H1 (cell line): ENCODE data around the gene RBM17. TPM values are rescaled to one million over a fixed set of nuclear protein-coding genes. Genes with fewer than 3 reads are reported as not detected.

Experiments
- CTCF ChIA-PET: fragments of 300-600 bp; sonication (Branson Sonifier 250); formaldehyde crosslinking; loops from one replicate; lab custom pipeline; 2021; ENCODE audit not compliant: partially characterized antibody; lab: Charles Lee
- POLR2A ChIA-PET: fragments of 300-600 bp; sonication (Branson Sonifier 250); formaldehyde crosslinking; loops from one replicate; lab custom pipeline; 2021; ENCODE audit warnings: inconsistent platforms; ENCODE audit not compliant: partially characterized antibody; lab: Charles Lee
- DNase-seq, 2 experiments: peaks; one replicate each; pipeline versions ENCODE4 v3.0.0 to v3.0.0-alpha.2; 2010 to 2022; ENCODE audit warnings: low spot score in 2 of 2, low read depth in 1 of 2, mixed read lengths in 1 of 2
- FAIRE-seq: peaks from 2 replicates; lab custom pipeline; 2011; peaks lifted over from hg19 to GRCh38; lab: Jason Lieb, UNC
- H2AFZ ChIP-seq: 2 replicates; pipeline ENCODE4 v1.8.1; 2012; ENCODE audit warnings: low read length, inconsistent platforms
- H2AK5ac ChIP-seq: 2 replicates; pipeline ENCODE4 v1.6.1; 2013; ENCODE audit warnings: low read depth, low read length
- H2BK120ac ChIP-seq: replicated peaks from 2 replicates; pipeline ENCODE3; 2013; ENCODE audit warnings: low read depth, low read length, inconsistent platforms
- H2BK12ac ChIP-seq: 2 replicates; pipeline ENCODE4 v1.6.1; 2013; ENCODE audit warnings: low read depth, low read length
- H2BK15ac ChIP-seq: 2 replicates; pipeline ENCODE4 v1.6.1; 2013; ENCODE audit warnings: low read length
- H2BK20ac ChIP-seq: 2 replicates; pipeline ENCODE4 v1.6.1; 2013; ENCODE audit warnings: low read length
- H2BK5ac ChIP-seq: 2 replicates; pipeline ENCODE4 v1.6.1; 2013; ENCODE audit warnings: low read depth, low read length
- H3K14ac ChIP-seq: 2 replicates; pipeline ENCODE4 v1.6.1; 2013; ENCODE audit warnings: inconsistent platforms; ENCODE audit not compliant: insufficient read length
- H3K18ac ChIP-seq: 2 replicates; pipeline ENCODE4 v1.6.1; 2013; ENCODE audit warnings: low read length; ENCODE audit errors: extremely low read depth
- H3K23ac ChIP-seq: 2 replicates; pipeline ENCODE4 v1.6.1; 2013; ENCODE audit warnings: inconsistent platforms; ENCODE audit not compliant: insufficient read length
- H3K23me2 ChIP-seq: 2 replicates; pipeline ENCODE4 v1.6.1; 2013; ENCODE audit warnings: low read depth, low read length
- H3K27ac ChIP-seq: 2 replicates; pipeline ENCODE4 v1.6.1; 2011; ENCODE audit warnings: low read depth, low read length, inconsistent platforms
- H3K27me3 ChIP-seq, 4 experiments: replicated peaks in 1 of 4; 1 replicate in 1 of 4; 2 replicates in 3 of 4; pipeline versions ENCODE4 v1.6.1 to v1.8.1; 2011 to 2013; ENCODE audit warnings: low read length in 3 of 4, mild to moderate bottlenecking in 3 of 4, inconsistent platforms in 2 of 4, mixed read lengths in 2 of 4, moderate library complexity in 1 of 4; ENCODE audit not compliant: control insufficient read depth in 3 of 4, insufficient read depth in 3 of 4; ENCODE audit errors: extremely low read depth in 1 of 4
- H3K36me3 ChIP-seq, 4 experiments: 2 replicates each; pipeline versions ENCODE4 v1.6.1 to v1.8.1; 2011 to 2013; ENCODE audit warnings: mild to moderate bottlenecking in 4 of 4, low read length in 3 of 4, moderate library complexity in 2 of 4, control low read depth in 1 of 4, inconsistent platforms in 1 of 4; ENCODE audit not compliant: insufficient read depth in 4 of 4, control insufficient read depth in 2 of 4
- H3K4ac ChIP-seq: replicated peaks from 2 replicates; pipeline ENCODE3; 2013; ENCODE audit warnings: low read length, low read depth, mixed read lengths, inconsistent platforms; ENCODE audit not compliant: insufficient read length
- H3K4me1 ChIP-seq, 4 experiments: replicated peaks in 1 of 4; 1 replicate in 1 of 4; 2 replicates in 3 of 4; pipeline versions ENCODE4 v1.6.1 to v1.8.1; 2011 to 2013; ENCODE audit warnings: low read length in 3 of 4, inconsistent platforms in 2 of 4, mixed read lengths in 1 of 4; ENCODE audit not compliant: insufficient read depth in 4 of 4, control insufficient read depth in 3 of 4
- H3K4me2 ChIP-seq, 2 experiments: 2 replicates each; pipeline versions ENCODE4 v1.6.1 to v1.8.1; 2011 to 2013; ENCODE audit warnings: low read depth in 2 of 2, low read length in 2 of 2, control low read depth in 1 of 2, inconsistent platforms in 1 of 2, mild to moderate bottlenecking in 1 of 2; ENCODE audit not compliant: insufficient read depth in 1 of 2
- H3K4me3 ChIP-seq, 4 experiments: fragments of 200-600, 300-600 bp in 1 of 4; sonication (generic), shearing (Covaris generic), sonication (Bioruptor Twin) in 1 of 4; 2 replicates each; pipeline versions ENCODE4 v1.5.1 to v1.8.1; 2011 to 2016; ENCODE audit warnings: low read length in 4 of 4, low read depth in 3 of 4, control low read depth in 2 of 4, inconsistent platforms in 2 of 4, mild to moderate bottlenecking in 2 of 4, mixed read lengths in 1 of 4, moderate library complexity in 1 of 4; ENCODE audit not compliant: insufficient read depth in 2 of 4; ENCODE audit errors: extremely low read depth in 1 of 4
- H3K56ac ChIP-seq: replicated peaks from 2 replicates; pipeline ENCODE3; 2013; ENCODE audit warnings: low read depth, mild to moderate bottlenecking, mixed read lengths, low read length, inconsistent platforms; ENCODE audit not compliant: insufficient read length
- H3K79me1 ChIP-seq: 2 replicates; pipeline ENCODE4 v1.6.1; 2013; ENCODE audit warnings: low read depth, low read length, control low read depth
- H3K79me2 ChIP-seq, 2 experiments: 2 replicates each; pipeline versions ENCODE4 v1.6.1 to v1.8.1; 2012 to 2013; ENCODE audit warnings: low read length in 2 of 2, mild to moderate bottlenecking in 2 of 2, inconsistent platforms in 1 of 2; ENCODE audit not compliant: insufficient read depth in 2 of 2, control insufficient read depth in 1 of 2
- H3K9ac ChIP-seq, 4 experiments: replicated peaks in 1 of 4; 1 replicate in 1 of 4; 2 replicates in 3 of 4; pipeline versions ENCODE4 v1.6.1 to v1.8.1; 2011 to 2013; ENCODE audit warnings: low read depth in 3 of 4, low read length in 3 of 4, control low read depth in 2 of 4, mild to moderate bottlenecking in 2 of 4, moderate library complexity in 2 of 4, inconsistent platforms in 1 of 4; ENCODE audit errors: extremely low read depth in 1 of 4
- H3K9me3 ChIP-seq, 2 experiments: 2 replicates each; pipeline versions ENCODE4 v1.6.1 to v1.8.1; 2012 to 2013; ENCODE audit warnings: mild to moderate bottlenecking in 2 of 2, moderate library complexity in 2 of 2, control low read depth in 1 of 2, inconsistent platforms in 1 of 2, low read depth in 1 of 2, low read length in 1 of 2, mixed read lengths in 1 of 2; ENCODE audit not compliant: insufficient read depth in 2 of 2
- H4K20me1 ChIP-seq, 2 experiments: replicated peaks in 1 of 2; 2 replicates each; pipeline versions ENCODE3 to v1.8.1; 2011 to 2013; ENCODE audit warnings: inconsistent platforms in 2 of 2, low read length in 2 of 2, mild to moderate bottlenecking in 1 of 2; ENCODE audit not compliant: insufficient read depth in 2 of 2, control insufficient read depth in 1 of 2
- H4K5ac ChIP-seq: 2 replicates; pipeline ENCODE4 v1.6.1; 2013; ENCODE audit warnings: low read length, low read depth, mixed read lengths, inconsistent platforms; ENCODE audit not compliant: insufficient read length
- H4K8ac ChIP-seq: 2 replicates; pipeline ENCODE4 v1.8.0; 2013; ENCODE audit warnings: mild to moderate bottlenecking, moderate library complexity, low read length, inconsistent platforms; ENCODE audit not compliant: insufficient read depth; ENCODE audit errors: extremely low read depth
- H4K91ac ChIP-seq: replicated peaks from 2 replicates; pipeline ENCODE3; 2013; ENCODE audit warnings: low read length, mixed read lengths, inconsistent platforms; ENCODE audit not compliant: insufficient read length
- MAFK ChIP-seq: IDR thresholded peaks from 2 replicates; pipeline ENCODE4 v1.6.1; 2012; ENCODE audit warnings: low read depth, mild to moderate bottlenecking, improper control_type of control experiment, low read length
- RBBP5 ChIP-seq: IDR thresholded peaks from 2 replicates; pipeline ENCODE4 v1.7.1; 2012; ENCODE audit warnings: low read depth, mild to moderate bottlenecking, inconsistent platforms, low read length, moderate library complexity, borderline replicate concordance
- TEAD4 ChIP-seq: IDR thresholded peaks from 2 replicates; pipeline ENCODE4 v1.6.1; 2012; ENCODE audit warnings: low read depth, low read length, inconsistent platforms, mixed read lengths
- WGBS, 2 experiments: shearing (Covaris generic) in 1 of 2; methylation state at CpG; one replicate each; pipeline versions ENCODE4 v1.1.6 to v1.1.7; 2013 to 2015; ENCODE audit warnings: low lambda C conversion rate in 2 of 2, mixed read lengths in 2 of 2, inconsistent platforms in 1 of 2, low coverage in 1 of 2, missing lambda C conversion rate in 1 of 2; ENCODE audit not compliant: insufficient replicate concordance in 2 of 2, insufficient coverage in 1 of 2, insufficient read length in 1 of 2; ENCODE audit errors: extremely low coverage in 1 of 2, missing lambda C conversion rate in 1 of 2; 5-methylcytosine and 5-hydroxymethylcytosine counted together
- polyA plus RNA-seq, 7 experiments: library from polyadenylated mRNA; depleted of rRNA in 3 of 7; stranded (reverse) in 5 of 7; unstranded in 2 of 7; fragments of >200 nt in 5 of 7; fragments of 200-250 nt in 2 of 7; gene quantifications; 1 replicate in 5 of 7; 2 replicates in 1 of 7; 4 replicates in 1 of 7; pipeline versions ENCODE4 v1.2.1 to v1.2.3, GENCODE V29; 2011 to 2013; ENCODE audit warnings: missing spikeins in 2 of 7, mixed read lengths in 2 of 7
- total RNA-seq: library from RNA; stranded (reverse); fragmentation: NEBNext Ultra II Directional; extraction: Animal tissue kit (Norgen Biotek cat#: 25700); gene quantifications from 2 replicates; pipeline ENCODE4 v1.2.1, GENCODE V29; 2021

RBM17 gene
- total and polyA plus RNA-seq, 2 of the 8 experiments (the other 6 are each of a cell fraction or from before 2014, with no cell fraction given) = 15.7 to 128 TPM

GRCh38 chr10:6056411-6057135 is 32.3 kb upstream of the RBM17 start:
- H3K9me3 ChIP-seq = no peaks in the 10 kb centered on the region
- no peak overlapping the region for H3K23ac ChIP-seq
- no peak overlapping the region for H3K56ac ChIP-seq
- no peaks in the 10 kb centered on the region for H3K36me3 ChIP-seq
- no peaks in the 10 kb centered on the region for H4K20me1 ChIP-seq
- H2BK15ac ChIP-seq = no peak overlapping the region
- 88% methylated on average over 4 of the region's 5 CpGs; no CpG with 5 or more reads in 1 of the 2 experiments for WGBS, 2 experiments
- H3K4ac ChIP-seq = no peak overlapping the region
- H3K27me3 ChIP-seq = no peaks in the 10 kb centered on the region
- H3K79me2 ChIP-seq = no peaks in the 10 kb centered on the region
- DNase-seq (peak in 1 of 2 experiments; percentile 37), FAIRE-seq (no peak)
- no peak overlapping the region for H3K4me2 ChIP-seq
- no peak overlapping the region for H3K18ac ChIP-seq
- no peak overlapping the region for H3K27ac ChIP-seq
- no peak overlapping the region for H2BK120ac ChIP-seq
- H2AFZ ChIP-seq = no peak overlapping the region
- CTCF ChIA-PET = interaction anchor here (0.9 kb wide), 1 partner anchor 19 kb away, joined by 3 read pairs; no protein-coding TSS in a partner anchor
- no peaks in the 10 kb centered on the region for H3K23me2 ChIP-seq
- no peak overlapping the region for H3K14ac ChIP-seq
- H4K5ac ChIP-seq = no peak overlapping the region
- H2BK20ac ChIP-seq = no peak overlapping the region
- peaks cover 0 to 2% (median 0%) of the 10 kb centered on the region in 4 experiments; a peak in 1 of 7 replicates for H3K4me1 ChIP-seq
- H2BK5ac ChIP-seq = no peak overlapping the region
- POLR2A ChIA-PET = no interaction called here
- no peak overlapping the region for H2AK5ac ChIP-seq
- H4K8ac ChIP-seq = no peak overlapping the region
- no peak overlapping the region for H3K4me3 ChIP-seq
- no peak overlapping the region for H3K9ac ChIP-seq
- H3K79me1 ChIP-seq = no peaks in the 10 kb centered on the region
- 0 out of 2 replicates have a peak, but pooled peaks have one; percentile 33 for TF ChIP-seq TEAD4
- no peak for TF ChIP-seq MAFK
- TF ChIP-seq RBBP5 = no peak
- H2BK12ac ChIP-seq = no peak overlapping the region
- no peak overlapping the region for H4K91ac ChIP-seq
